ENCODE measurements around the gene BTRC.

- no peak for TF ChIP-seq CTCF (IDR thresholded peaks at IDR 0.05; ENCODE audit: extremely low read depth in 1 of 2, insufficient read depth in 1 of 2, low read depth in 1 of 2, low read length in 2 of 2)
- no peak for TF ChIP-seq POLR2A (IDR thresholded peaks at IDR 0.05; ENCODE audit: low read depth, low read length)
- no peak for TF ChIP-seq EZH2 (IDR thresholded peaks at IDR 0.05; ENCODE audit: borderline replicate concordance, low read depth, low read length, severe bottlenecking)
- TF ChIP-seq FOS (IDR thresholded peaks at IDR 0.05; ENCODE audit: borderline replicate concordance, insufficient read depth, low read length) = no peak
- TF ChIP-seq GATA2 (IDR thresholded peaks at IDR 0.05; ENCODE audit: insufficient read depth, insufficient read length, low read depth, low read length) = no peak
- TF ChIP-seq MYC (IDR thresholded peaks at IDR 0.05; ENCODE audit: low read depth, low read length) = no peak
- TF ChIP-seq MAX (IDR thresholded peaks at IDR 0.05; ENCODE audit: insufficient read depth, insufficient read length) = no peak
- no peak for TF ChIP-seq POLR2AphosphoS5 (IDR thresholded peaks at IDR 0.05; ENCODE audit: insufficient read depth, low read depth, low read length)
Measured at GRCh38 chr10:101405001-101405400, 51.0 kb downstream of the BTRC start.
